B cell (primary cell): Measurements from ENCODE around the gene OPN4. TPM values are rescaled to one million over a fixed set of nuclear protein-coding genes. Genes with fewer than 3 reads are reported as not detected.

Experiments used
- ATAC-seq: fragments of 200-7000 bp; cut with Tn5 transposase; one replicate; pipeline ENCODE4 v1.10.0; 2021; ENCODE audit warnings: low read depth, mild to moderate bottlenecking, moderate number of reproducible peaks, moderate library complexity
- CTCF ChIA-PET: fragments of 350-600 bp; sonication (Branson Sonifier 250); formaldehyde crosslinking; loops from one replicate; lab custom pipeline; 2021; ENCODE audit warnings: antibody characterized with exemption, inconsistent platforms; lab: Charles Lee
- POLR2A ChIA-PET: fragments of 350-600 bp; sonication (Branson Sonifier 250); formaldehyde crosslinking; loops from one replicate; lab custom pipeline; 2021; ENCODE audit warnings: antibody characterized with exemption; lab: Charles Lee
- DNase-seq: peaks from one replicate; pipeline ENCODE4 v3.0.0; 2013
- H2AFZ ChIP-seq: 2 replicates; pipeline ENCODE4 v1.6.1; 2012; ENCODE audit warnings: mild to moderate bottlenecking, low read depth, low read length; ENCODE audit not compliant: insufficient read depth, poor library complexity, severe bottlenecking
- H3K27ac ChIP-seq, 2 donors: 1 replicate in 1 of 2; 2 replicates in 1 of 2; pipeline ENCODE4 v1.5.1; 2012 to 2013; ENCODE audit warnings: low read length in 2 of 2, mild to moderate bottlenecking in 2 of 2, moderate library complexity in 1 of 2
- H3K27me3 ChIP-seq, 4 experiments: fragments of 200-600 bp in 1 of 4; sonication (generic) in 1 of 4; replicated peaks in 1 of 4; 1 replicate in 2 of 4; 2 replicates in 2 of 4; pipeline versions ENCODE4 v1.6.1 to v1.7.0; 2013 to 2016; ENCODE audit warnings: low read length in 3 of 4, mild to moderate bottlenecking in 2 of 4, mixed read lengths in 1 of 4, moderate library complexity in 1 of 4; ENCODE audit not compliant: insufficient read depth in 4 of 4, control insufficient read depth in 3 of 4; ENCODE audit errors: control extremely low read depth in 1 of 4
- H3K36me3 ChIP-seq, 2 experiments: replicated peaks in 1 of 2; 1 replicate in 1 of 2; 2 replicates in 1 of 2; pipeline versions ENCODE4 v1.6.1 to v1.7.1; 2013; ENCODE audit warnings: low read length in 1 of 2; ENCODE audit not compliant: insufficient read depth in 2 of 2, control insufficient read depth in 1 of 2; ENCODE audit errors: control extremely low read depth in 1 of 2, extremely low read depth in 1 of 2
- H3K4me1 ChIP-seq, 2 donors: fragments of 200-600 bp in 1 of 2; sonication (generic) in 1 of 2; 1 replicate in 1 of 2; 2 replicates in 1 of 2; pipeline versions ENCODE4 v1.5.1 to v1.6.1; 2013 to 2017; ENCODE audit warnings: low read length in 2 of 2; ENCODE audit not compliant: control insufficient read depth in 2 of 2, insufficient read depth in 2 of 2
- H3K4me2 ChIP-seq: replicated peaks from 2 replicates; pipeline ENCODE3; 2012; ENCODE audit warnings: mild to moderate bottlenecking, low read depth, low read length; ENCODE audit not compliant: poor library complexity, severe bottlenecking
- H3K4me3 ChIP-seq, 5 experiments: fragments of 200-600 bp in 1 of 5; sonication (generic) in 1 of 5; 1 replicate in 3 of 5; 2 replicates in 2 of 5; pipeline versions ENCODE4 v1.5.1 to v1.7.0; 2011 to 2016; ENCODE audit warnings: low read length in 4 of 5, mild to moderate bottlenecking in 4 of 5, low read depth in 2 of 5, control low read depth in 1 of 5, moderate library complexity in 1 of 5; ENCODE audit not compliant: insufficient read depth in 1 of 5; ENCODE audit errors: control extremely low read depth in 1 of 5, extremely low read depth in 1 of 5
- H3K79me2 ChIP-seq: fragments of 200-600 bp; sonication (generic); one replicate; pipeline ENCODE4 v1.6.0; 2016; ENCODE audit warnings: low read length; ENCODE audit not compliant: control insufficient read depth, insufficient read depth
- H3K9ac ChIP-seq: fragments of 200-600 bp; sonication (generic); 2 replicates; pipeline ENCODE4 v1.6.1; 2017; ENCODE audit warnings: mild to moderate bottlenecking, low read length, moderate library complexity
- H3K9me3 ChIP-seq, 3 donors: one replicate each; pipeline versions ENCODE4 v1.6.1 to v1.7.1; 2013; ENCODE audit warnings: low read length in 2 of 3; ENCODE audit not compliant: control insufficient read depth in 2 of 3, insufficient read depth in 1 of 3; ENCODE audit errors: control extremely low read depth in 1 of 3
- H4K20me1 ChIP-seq: 2 replicates; pipeline ENCODE4 v1.6.0; 2012; ENCODE audit warnings: mild to moderate bottlenecking, low read length; ENCODE audit not compliant: insufficient read depth, control insufficient read depth, poor library complexity, severe bottlenecking
- H3K27ac Mint-ChIP-seq: one replicate; pipeline ENCODE4 v1.8.0; 2021; ENCODE audit warnings: mixed read lengths
- H3K27me3 Mint-ChIP-seq: one replicate; pipeline ENCODE4 v1.8.0; 2021; ENCODE audit warnings: mixed read lengths
- H3K4me1 Mint-ChIP-seq: one replicate; pipeline ENCODE4 v1.8.0; 2021; ENCODE audit warnings: mixed read lengths
- H3K4me3 Mint-ChIP-seq: one replicate; pipeline ENCODE4 v1.8.0; 2021; ENCODE audit warnings: mixed read lengths
- H3K9me3 Mint-ChIP-seq: one replicate; pipeline ENCODE4 v1.8.0; 2022; ENCODE audit warnings: mixed read lengths; ENCODE audit not compliant: insufficient read depth
- CTCF ChIP-seq: fragments of 200-600 bp; IDR thresholded peaks from one replicate; pipeline ENCODE4 v1.8.0; 2022; ENCODE audit warnings: antibody characterized with exemption, mild to moderate bottlenecking
- EZH2 ChIP-seq: IDR thresholded peaks from 2 replicates; pipeline ENCODE4 v1.6.1; 2012; ENCODE audit warnings: borderline replicate concordance, low read depth, mild to moderate bottlenecking, moderate library complexity, low read length; ENCODE audit not compliant: insufficient read depth, poor library complexity, severe bottlenecking
- WGBS: methylation state at CpG from one replicate; pipeline ENCODE4 v1.1.5; 2013; ENCODE audit warnings: missing lambda C conversion rate; ENCODE audit not compliant: insufficient coverage; 5-methylcytosine and 5-hydroxymethylcytosine counted together
- intact Hi-C: fragments of 100-400 bp; cut with micrococcal nuclease; formaldehyde crosslinking; loops from one replicate; pipeline ENCODE4 v1.10.0; 2022
- polyA plus RNA-seq: library from polyadenylated mRNA; depleted of rRNA; stranded (reverse); fragments of >200 nt; gene quantifications from 2 replicates; pipeline ENCODE4 v1.2.3, GENCODE V29; 2012
- total RNA-seq, 2 donors: library from RNA; stranded (reverse); fragments of 120-200 nt in 1 of 2; gene quantifications; 1 replicate in 1 of 2; 2 replicates in 1 of 2; pipeline versions ENCODE4 v1.2.3 to v1.2.4, GENCODE V29; 2013 to 2022

OPN4 gene
- total and polyA plus RNA-seq, 2 donors (not counting 1 experiment from before 2014, with no cell fraction given), result not detected

- Histone ChIP-seq H3K79me2 (no peaks in the 10 kb centered on the region), H3K27me3 (no peaks in the 10 kb centered on the region), H3K4me3 (no peak overlapping the region), H3K36me3 (no peaks in the 10 kb centered on the region), H2AFZ (no peak overlapping the region), H3K4me1 (no peaks in the 10 kb centered on the region), H3K9me3 (no peaks in the 10 kb centered on the region), H3K4me2 (no peak overlapping the region), H3K9ac (no peak overlapping the region), H4K20me1 (no peaks in the 10 kb centered on the region), H3K27ac (no peak overlapping the region)
- WGBS, result 88% methylated on average over 1 of the region's 3 CpGs
- Mint-ChIP-seq H3K27ac (no peak overlapping the region), H3K27me3 (peaks cover 10% of the 10 kb centered on the region), H3K9me3 (no peaks in the 10 kb centered on the region), H3K4me3 (no peak overlapping the region), H3K4me1 (no peaks in the 10 kb centered on the region)
- ChIA-PET CTCF (no interaction called here), POLR2A (no interaction called here)
- TF ChIP-seq EZH2 (no peak), CTCF (no peak)
- intact Hi-C loops, result no loop called here
- no peak for ATAC-seq
- DNase-seq, result no peak
Observed at GRCh38 chr10:86653379-86653778, 968 bp upstream of the OPN4 start.

- Mint-ChIP-seq H3K4me1 (no peaks in the 10 kb centered on the region), H3K27ac (no peak overlapping the region), H3K9me3 (no peaks in the 10 kb centered on the region), H3K27me3 (peaks cover 10% of the 10 kb centered on the region), H3K4me3 (no peak overlapping the region)
- no peak overlapping the region for H2AFZ ChIP-seq
- no peak for DNase-seq
- H3K4me2 ChIP-seq, result no peak overlapping the region
- ChIA-PET POLR2A (no interaction called here), CTCF (no interaction called here)
- no peaks in the 10 kb centered on the region for H3K9me3 ChIP-seq
- H3K79me2 ChIP-seq, result no peaks in the 10 kb centered on the region
- H3K4me3 ChIP-seq, result no peak overlapping the region
- no peak overlapping the region for H3K9ac ChIP-seq
- no peaks in the 10 kb centered on the region for H3K4me1 ChIP-seq
- WGBS, result 98% methylated on average over 3 of the region's 3 CpGs
- no peaks in the 10 kb centered on the region for H3K36me3 ChIP-seq
- TF ChIP-seq CTCF (no peak), EZH2 (no peak)
- no peaks in the 10 kb centered on the region for H4K20me1 ChIP-seq
- H3K27me3 ChIP-seq, result no peaks in the 10 kb centered on the region
- ATAC-seq, result no peak
- no peak overlapping the region for H3K27ac ChIP-seq
- intact Hi-C loops, result no loop called here
Observed at GRCh38 chr10:86653987-86654386, 360 bp upstream of the OPN4 start.
